Stimulated activated CD8-positive, alpha-beta memory T cell treated with anti-CD3 and anti-CD28 coated beads, Interleukin-12 subunit alpha, Interleukin-12 subunit beta, amount 100 ng/mL, for 1 hour (primary cell): ENCODE data around the gene NELL1.

Experiments
- DNase-seq: peaks from one replicate; pipeline ENCODE4 v3.0.0-alpha.2; 2020; ENCODE audit warnings: low read depth

Gene NELL1

DNA sequence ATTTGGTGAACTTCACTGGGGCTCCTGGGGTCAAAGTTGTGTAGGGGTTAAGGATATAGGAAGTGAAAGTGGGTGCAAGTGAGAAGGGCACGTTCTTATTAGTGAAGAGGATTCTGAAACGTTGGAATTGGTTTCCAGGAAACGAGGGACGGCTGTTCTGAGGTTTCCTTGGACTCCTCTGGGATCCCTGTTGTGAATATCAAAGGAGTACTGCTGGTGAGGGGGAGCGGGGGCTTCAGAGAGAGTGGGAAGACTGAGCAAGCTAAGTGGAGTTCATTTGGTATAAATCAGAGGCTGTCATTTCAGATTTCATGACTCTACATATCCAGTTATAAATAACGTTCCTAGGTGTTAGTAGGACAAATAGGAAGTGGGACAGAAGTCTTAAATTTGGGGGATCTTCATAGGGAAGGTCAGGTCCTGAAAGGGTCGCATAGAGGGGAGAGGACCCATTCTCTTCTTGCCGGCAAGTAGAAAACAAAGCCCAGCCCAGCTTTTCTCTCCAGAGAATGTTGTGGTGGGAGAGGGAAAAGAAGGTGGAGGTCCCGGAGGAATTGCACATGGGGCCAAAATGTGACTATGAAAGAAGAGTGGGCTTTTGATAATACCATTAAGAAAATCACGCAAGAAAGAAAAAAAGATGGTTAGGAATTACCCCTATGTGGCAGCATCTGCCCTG is 1.1 kb upstream of the NELL1 start:
- no peak for DNase-seq

DNA sequence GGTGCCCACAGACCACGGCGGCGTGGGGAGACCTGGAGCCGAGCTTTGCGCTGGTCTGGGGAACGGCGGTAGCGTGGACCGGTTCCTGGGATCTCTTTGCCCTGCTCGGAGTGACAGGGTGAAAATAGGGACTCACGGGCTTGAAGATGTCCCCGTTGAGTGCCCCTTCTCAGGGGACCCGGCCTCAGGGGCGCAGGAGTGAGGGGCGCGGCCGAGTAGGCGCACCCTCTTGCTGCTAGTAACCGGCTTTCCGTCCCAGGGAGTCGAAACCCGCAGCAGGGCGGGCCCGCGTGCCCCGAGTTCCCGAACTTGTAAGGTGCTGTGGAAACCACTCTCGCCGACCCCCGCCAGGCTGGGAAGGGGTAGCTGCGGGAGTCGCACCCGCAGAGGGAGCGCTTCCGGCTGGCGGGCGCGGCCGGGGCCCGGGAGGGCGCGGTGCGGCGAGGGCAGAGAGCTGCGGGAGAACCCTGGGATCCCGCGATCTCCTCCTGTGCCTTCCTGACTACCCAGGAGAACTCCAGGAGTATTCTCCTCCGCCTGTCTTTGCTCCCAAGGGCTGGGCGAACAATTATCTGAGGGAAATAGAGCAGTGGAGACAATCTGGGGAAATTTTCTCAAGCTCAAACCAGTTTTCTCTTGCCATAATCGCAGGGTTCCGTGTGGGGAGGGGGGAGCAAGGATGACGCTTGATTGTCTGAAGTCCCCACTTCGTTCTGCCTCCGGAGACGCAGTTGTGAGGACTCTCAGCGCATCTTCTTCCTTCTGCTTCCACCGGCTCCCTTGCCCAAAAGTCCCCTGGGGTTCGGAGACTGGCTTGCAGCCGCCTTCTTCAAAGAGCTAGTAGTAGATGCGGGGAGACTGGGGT is 666 bp downstream of the NELL1 start:
- DNase-seq = no peak

DNA sequence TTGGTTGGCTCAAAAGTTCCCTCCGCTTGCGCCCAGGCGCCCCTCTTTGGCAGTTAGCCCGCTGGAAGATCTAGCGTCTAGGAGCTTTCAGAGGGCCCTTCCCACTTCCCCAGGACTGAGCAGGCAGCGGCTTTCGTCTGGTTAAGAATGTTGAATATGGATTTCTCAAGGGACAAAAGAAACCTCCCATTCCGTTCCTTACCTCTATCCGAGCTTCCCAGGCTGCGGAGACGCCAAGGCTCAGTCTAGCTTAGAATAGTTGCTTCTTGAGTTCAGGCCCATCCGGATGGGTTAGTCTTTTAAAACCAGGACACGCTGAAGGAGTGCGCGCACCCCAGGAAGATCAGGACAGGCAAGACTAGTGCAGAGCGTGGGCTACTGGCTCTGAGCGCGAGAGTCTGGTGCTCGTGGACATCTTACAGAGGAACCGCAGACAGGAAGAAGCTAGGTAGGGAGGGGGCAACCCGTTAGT is 1.6 kb downstream of the NELL1 start:
- no peak for DNase-seq

DNA sequence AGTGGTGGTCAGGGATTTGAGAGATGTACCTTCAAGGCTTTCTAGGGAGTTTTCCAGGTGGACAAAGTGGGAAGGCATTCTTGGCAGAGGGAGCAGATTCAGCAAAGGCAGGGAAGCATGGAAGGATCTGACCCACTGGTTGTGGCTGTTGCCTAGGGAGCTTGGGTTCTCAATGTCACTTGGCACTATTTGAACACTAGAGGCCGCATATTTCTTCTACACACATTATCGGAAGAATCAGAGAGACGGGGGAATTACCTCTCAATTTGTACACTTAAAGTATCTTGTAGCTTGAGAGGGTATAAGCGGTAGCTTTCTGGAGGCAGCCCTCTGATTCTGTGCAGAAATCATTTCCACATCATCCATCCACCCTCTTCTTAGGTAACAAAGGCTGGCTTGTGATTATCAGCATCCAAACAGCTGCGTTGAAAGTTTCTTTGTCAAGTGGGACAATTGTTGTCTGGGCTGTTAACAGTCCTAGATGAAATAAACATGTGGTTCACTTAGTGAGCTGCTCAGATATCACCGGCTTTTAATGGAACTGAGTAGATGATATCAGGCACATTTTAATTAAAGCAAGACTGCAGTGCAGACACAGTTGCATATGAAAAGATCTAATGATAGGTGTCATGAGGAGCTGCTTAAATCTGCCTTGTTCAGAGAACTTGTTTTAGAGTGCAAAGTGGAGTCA is 2.6 kb downstream of the NELL1 start:
- no peak for DNase-seq

DNA sequence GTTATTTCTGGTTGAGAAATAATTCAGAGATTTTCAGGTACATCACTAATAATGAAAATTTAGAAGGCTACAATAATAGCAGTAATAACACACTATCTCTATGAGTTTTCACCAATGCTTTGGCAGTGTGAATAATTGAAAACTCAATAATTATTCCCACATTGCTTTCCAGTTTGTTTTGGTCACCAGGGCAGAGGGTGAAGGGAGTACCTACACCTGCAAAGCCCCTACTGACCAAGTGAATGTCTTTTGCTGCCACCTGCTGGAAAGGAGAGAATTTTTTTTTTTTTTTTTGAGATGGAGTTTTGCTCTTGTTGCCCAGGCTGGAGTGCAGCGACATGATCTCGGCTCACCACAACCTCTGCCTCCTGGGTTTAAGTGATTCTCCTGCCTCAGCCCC is 3.2 kb downstream of the NELL1 start:
- DNase-seq = no peak

DNA sequence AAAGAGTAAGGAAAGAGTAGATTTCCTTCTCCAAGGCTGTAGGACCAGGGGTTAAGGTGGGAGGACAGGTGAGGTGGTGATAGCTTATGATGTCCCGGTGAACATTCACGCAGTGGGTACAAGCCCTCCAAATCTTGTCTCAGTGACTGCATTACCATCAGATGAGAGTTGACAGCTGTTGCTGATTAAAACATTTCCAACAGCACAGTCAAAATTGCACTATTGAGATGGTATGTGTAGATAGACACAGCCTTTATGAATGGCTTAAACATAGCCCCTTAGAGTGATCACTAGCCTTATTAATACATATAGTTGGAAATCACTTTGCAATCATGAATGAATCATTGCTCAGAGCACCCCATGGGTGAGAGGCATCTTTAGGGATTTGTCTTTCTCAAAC is 7.3 kb downstream of the NELL1 start:
- DNase-seq = no peak

GRCh38 chr11:20688761-20689160 is 19.4 kb downstream of the NELL1 start:
- DNase-seq = no peak

DNA sequence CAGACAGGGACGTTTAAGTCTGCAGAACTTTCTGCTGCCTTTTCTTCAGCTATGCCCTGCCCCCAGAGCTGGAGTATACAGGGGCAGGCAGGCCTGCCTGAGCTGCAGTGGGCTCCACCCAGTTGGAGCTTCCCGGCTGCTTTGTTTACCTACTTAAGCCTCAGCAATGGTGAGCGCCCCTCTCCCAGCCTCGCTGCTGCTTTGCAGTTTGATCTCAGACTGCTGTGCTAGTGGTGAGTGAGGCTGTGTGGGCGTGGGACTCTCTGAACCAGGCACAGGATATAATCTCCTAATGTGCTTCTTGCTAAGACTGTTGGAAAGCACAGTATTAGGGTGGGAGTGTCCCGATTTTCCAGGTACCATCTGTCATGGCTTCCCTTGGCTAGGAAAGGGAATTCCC is 38.5 kb downstream of the NELL1 start:
- DNase-seq = no peak

DNA sequence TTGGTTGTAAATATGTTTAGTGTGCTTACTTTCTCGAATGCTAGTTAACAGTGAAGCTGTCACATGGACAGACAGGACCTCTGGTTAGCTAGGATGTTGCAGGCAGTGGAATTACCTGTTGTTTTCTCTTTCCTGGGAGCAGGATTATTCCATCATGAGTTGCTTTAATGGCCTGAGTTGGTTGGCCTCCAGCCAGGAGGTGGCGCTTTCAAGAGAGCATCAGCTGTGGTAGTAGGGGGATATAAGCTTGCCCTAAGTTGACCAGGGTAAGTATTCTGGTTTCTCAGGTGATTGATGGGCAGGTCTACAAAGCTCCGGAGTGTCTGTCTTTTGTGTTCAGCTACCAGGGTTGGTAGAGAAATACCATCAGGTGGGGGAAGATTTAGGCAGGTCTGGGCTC is 43.5 kb downstream of the NELL1 start:
- DNase-seq = no peak

GRCh38 chr11:20715464-20715863 is 46.1 kb downstream of the NELL1 start:
- DNase-seq = no peak

- DNase-seq = no peak
Measured at GRCh38 chr11:20715931-20716330, 46.5 kb downstream of the NELL1 start.

DNA sequence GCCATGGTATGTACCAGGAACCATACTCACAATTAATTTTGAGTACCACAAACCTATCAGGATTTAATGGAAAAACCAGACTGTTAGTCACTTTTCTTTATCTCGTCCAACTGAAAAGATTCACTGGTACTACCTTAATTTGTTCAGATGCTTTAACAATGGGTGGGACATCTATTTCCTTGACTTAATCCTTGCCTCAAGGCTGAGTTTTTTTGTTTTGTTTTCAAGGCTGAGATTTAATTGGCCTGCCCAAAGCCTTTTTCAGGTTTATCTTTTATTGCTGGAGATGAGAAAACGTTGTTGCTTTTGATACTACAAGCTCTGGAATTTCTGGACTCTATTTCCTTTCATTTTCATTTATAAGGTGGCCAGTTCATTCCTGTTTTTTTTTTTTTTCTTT is 50.4 kb downstream of the NELL1 start:
- DNase-seq = no peak

GRCh38 chr11:20723366-20723765 is 54.0 kb downstream of the NELL1 start:
- no peak for DNase-seq

DNA sequence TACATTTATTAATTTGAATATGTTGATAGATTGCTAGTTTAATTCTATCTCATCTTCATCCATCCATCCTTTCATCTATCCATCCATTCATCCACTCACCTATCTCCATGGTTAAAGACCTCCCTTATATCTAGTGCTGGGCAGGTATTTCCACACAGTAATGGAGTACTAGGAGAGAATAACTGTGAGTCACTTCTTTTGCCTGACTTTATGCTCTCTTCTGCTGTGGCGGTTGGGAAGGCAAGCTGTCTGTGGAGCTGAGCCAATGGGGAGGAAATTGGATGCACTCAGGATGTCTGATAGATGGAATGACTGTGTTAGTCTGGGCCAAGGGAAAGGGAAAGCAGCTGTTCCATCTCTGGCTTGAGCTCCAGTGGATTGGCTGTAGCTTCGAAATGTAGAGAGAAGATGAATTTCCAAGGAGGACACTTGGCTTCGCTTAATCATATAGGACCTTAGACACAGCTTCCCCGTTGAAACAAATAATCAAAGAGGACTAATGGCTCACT is 60.3 kb downstream of the NELL1 start:
- no peak for DNase-seq

DNA sequence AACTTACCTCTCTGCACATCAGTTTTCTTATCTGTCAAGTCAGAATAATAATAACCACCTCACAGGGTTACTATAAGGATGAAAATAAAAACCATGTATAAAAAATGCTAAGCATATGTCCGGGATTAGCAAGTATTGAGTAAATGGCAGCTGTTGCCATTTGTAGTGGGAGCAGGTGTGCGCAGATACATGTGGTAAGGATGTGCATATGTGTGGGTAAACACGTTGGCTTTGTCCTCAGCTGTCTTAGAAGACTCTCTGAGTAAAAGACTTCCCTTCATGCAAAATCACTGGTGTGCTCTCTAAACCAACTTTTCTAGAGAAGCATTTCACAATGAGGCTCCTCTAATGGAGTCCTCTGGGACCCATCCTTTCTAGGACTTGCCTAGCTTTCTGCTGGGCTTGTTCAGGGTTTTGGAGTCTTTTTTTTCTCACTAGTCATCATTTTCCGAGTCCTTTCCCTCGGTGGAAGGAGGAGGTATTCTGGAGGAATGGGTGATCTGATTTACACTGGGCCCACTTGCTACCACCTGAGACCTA is 62.4 kb downstream of the NELL1 start:
- DNase-seq = no peak

- no peak for DNase-seq
Measured at GRCh38 chr11:20739107-20739506, 69.7 kb downstream of the NELL1 start.

DNA sequence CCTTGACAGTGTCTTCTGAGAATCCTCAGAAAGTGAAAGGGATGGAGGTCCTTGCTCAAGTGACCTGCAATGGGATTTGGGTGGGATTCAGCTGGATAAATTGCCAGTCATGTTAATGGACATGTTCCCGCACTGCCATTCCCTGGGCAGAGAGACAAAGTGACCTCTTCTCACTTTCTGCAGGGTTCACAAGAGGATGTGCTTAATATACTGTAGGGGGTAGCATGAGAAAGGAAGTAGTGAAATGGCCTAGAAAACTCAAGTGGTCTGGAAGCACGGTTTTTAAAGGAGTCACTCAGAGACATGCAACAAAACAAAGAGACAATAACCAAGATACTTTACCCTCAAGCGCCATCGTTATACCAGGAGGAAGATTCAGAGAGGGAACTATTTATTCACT is 70.2 kb downstream of the NELL1 start:
- no peak for DNase-seq

DNA sequence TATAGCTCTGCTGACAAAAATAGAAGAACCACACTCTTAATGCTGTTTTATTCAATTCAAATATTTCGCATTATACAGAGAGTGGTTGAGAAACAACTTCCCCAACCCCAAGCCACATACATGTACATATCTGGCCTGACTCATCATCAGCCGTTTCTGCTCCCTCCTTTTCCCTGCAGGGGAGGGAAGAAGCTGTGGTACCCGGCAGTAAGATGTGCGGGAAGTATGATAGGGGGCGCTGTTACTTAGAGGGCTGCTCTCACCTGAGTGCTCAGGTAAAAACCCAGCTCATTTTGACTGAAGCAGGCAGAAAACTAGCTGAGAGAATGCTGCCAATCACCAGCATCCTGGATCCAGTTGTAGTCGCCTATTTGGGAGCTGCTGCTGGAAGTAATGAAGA is 85.5 kb downstream of the NELL1 start:
- no peak for DNase-seq

GRCh38 chr11:20759541-20759940 is 90.2 kb downstream of the NELL1 start:
- no peak for DNase-seq

DNA sequence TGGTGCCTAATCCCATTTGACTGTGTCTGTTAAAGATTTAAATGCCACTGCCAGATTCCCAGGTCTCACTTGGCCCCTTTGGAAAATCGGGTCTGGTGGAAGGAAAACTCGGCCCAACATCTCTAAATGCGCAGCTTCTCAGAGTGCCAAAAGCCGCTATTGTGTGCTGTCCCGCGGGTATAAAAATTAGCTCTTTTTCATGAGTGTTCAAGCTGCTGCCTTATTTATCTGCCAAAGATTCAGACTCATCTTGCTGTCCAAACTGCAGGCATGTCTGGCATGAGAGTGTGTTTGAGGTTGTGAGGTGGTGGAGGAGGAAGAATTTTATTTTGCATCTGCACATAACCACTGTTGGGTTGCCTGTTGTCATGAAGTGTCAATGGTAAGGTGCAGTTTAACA is 91.4 kb downstream of the NELL1 start:
- no peak for DNase-seq

GRCh38 chr11:20762116-20762844 is 92.9 kb downstream of the NELL1 start:
- no peak for DNase-seq

- no peak for DNase-seq
Measured at GRCh38 chr11:20762980-20763379, 93.6 kb downstream of the NELL1 start.
